ENCODE results near the gene HIPK1.

Gene HIPK1

DNA sequence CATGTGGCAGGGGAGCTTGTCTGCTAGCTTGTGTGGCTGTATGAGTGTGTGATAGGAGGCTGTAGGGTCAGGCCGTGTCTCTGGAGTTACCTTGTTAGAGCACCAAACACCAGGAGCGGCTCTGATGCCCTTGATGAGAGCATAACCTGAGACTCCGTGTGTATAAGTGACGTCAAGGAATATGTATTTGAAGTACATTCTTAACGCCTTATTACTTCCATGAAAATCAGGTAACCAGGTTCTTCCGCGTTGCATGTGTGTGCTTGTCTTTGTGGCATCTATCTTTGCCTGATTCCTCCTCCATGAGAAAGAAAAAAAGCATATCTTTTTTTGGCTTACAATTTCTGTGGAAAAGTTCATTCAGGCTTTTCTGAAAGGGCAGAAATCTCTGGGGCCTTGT, 54.7 kb downstream of the HIPK1 start:
- H3K36me3 ChIP-seq (ENCODE audit: insufficient read depth, low read length) = no peaks in the 10 kb centered on the region
- no peak overlapping the region for H2AFZ ChIP-seq (ENCODE audit: low read depth, low read length)
- no peak overlapping the region for H3K4me3 ChIP-seq (ENCODE audit: low read length)
- H3K27me3 ChIP-seq (ENCODE audit: insufficient read depth, low read length) = no peaks in the 10 kb centered on the region
- H3K4me1 ChIP-seq (ENCODE audit: insufficient read depth, low read length) = peaks cover 8% of the 10 kb centered on the region
- H3K9me3 ChIP-seq (ENCODE audit: low read length) = no peaks in the 10 kb centered on the region

- Histone ChIP-seq H3K4me3 (ENCODE audit: low read length) (no peak overlapping the region), H3K4me1 (ENCODE audit: insufficient read depth, low read length) (no peaks in the 10 kb centered on the region), H3K9me3 (ENCODE audit: low read length) (no peaks in the 10 kb centered on the region), H2AFZ (ENCODE audit: low read depth, low read length) (no peak overlapping the region), H3K27me3 (ENCODE audit: insufficient read depth, low read length) (no peaks in the 10 kb centered on the region), H3K36me3 (ENCODE audit: insufficient read depth, low read length) (no peaks in the 10 kb centered on the region)
Observed at GRCh38 chr1:113984710-113985109, 55.6 kb downstream of the HIPK1 start.

GRCh38 chr1:113986802-113987201, 57.7 kb downstream of the HIPK1 start:
- H3K4me3 ChIP-seq (ENCODE audit: low read length) = no peak overlapping the region
- no peaks in the 10 kb centered on the region for H3K4me1 ChIP-seq (ENCODE audit: insufficient read depth, low read length)
- no peaks in the 10 kb centered on the region for H3K27me3 ChIP-seq (ENCODE audit: insufficient read depth, low read length)
- H2AFZ ChIP-seq (ENCODE audit: low read depth, low read length) = no peak overlapping the region
- H3K36me3 ChIP-seq (ENCODE audit: insufficient read depth, low read length) = no peaks in the 10 kb centered on the region
- no peaks in the 10 kb centered on the region for H3K9me3 ChIP-seq (ENCODE audit: low read length)

GRCh38 chr1:113987259-113987658, 58.1 kb downstream of the HIPK1 start:
- Histone ChIP-seq H3K27me3 (ENCODE audit: insufficient read depth, low read length) (no peaks in the 10 kb centered on the region), H3K4me1 (ENCODE audit: insufficient read depth, low read length) (no peaks in the 10 kb centered on the region), H3K4me3 (ENCODE audit: low read length) (no peak overlapping the region), H2AFZ (ENCODE audit: low read depth, low read length) (no peak overlapping the region), H3K9me3 (ENCODE audit: low read length) (no peaks in the 10 kb centered on the region), H3K36me3 (ENCODE audit: insufficient read depth, low read length) (no peaks in the 10 kb centered on the region)

DNA sequence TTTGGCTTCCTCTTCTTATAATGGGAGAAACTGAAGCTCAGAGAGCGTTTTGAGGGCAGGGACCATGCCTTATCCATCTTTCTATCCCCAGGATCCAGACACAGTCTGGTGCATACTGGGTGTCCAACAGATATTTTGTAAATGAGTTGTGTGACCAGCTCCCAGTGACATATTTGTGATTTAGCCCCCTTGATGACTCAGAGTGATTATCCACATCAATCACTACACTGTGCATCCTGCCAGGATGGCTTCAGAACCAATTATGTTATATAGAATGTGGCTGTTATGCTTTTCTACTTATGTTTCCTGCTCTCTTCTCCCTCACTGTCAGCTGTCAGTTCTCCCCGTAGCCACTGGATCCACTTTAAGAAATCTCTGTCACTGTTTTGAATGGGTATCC, 61.4 kb downstream of the HIPK1 start:
- no peaks in the 10 kb centered on the region for H3K27me3 ChIP-seq (ENCODE audit: insufficient read depth, low read length)
- peaks cover 2% of the 10 kb centered on the region for H3K9me3 ChIP-seq (ENCODE audit: low read length)
- no peak overlapping the region for H2AFZ ChIP-seq (ENCODE audit: low read depth, low read length)
- H3K36me3 ChIP-seq (ENCODE audit: insufficient read depth, low read length) = no peaks in the 10 kb centered on the region
- H3K4me1 ChIP-seq (ENCODE audit: insufficient read depth, low read length) = no peaks in the 10 kb centered on the region
- H3K4me3 ChIP-seq (ENCODE audit: low read length) = no peak overlapping the region

DNA sequence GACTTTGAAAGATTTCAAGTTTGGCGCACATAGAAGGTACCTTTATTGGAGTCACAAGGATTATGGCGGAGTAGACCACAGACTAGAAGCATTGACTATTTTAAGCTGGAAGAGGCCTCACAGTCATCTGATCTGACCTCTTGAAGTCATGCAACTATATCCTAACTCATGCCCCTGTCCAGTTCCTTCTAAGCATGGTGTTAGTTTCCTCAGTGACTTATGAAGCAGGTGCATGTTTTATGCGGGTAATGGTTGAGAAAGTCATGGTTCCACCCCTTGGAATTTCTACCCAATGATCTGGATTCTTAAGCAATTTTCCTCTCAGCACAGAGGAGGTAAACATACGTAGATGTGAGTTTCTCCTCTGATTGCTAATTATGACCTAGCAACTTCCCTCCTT, 61.8 kb downstream of the HIPK1 start:
- H3K4me3 ChIP-seq (ENCODE audit: low read length) = no peak overlapping the region
- no peaks in the 10 kb centered on the region for H3K27me3 ChIP-seq (ENCODE audit: insufficient read depth, low read length)
- no peaks in the 10 kb centered on the region for H3K36me3 ChIP-seq (ENCODE audit: insufficient read depth, low read length)
- H2AFZ ChIP-seq (ENCODE audit: low read depth, low read length) = no peak overlapping the region
- no peaks in the 10 kb centered on the region for H3K4me1 ChIP-seq (ENCODE audit: insufficient read depth, low read length)
- H3K9me3 ChIP-seq (ENCODE audit: low read length) = peaks cover 2% of the 10 kb centered on the region

- no peaks in the 10 kb centered on the region for H3K36me3 ChIP-seq (ENCODE audit: insufficient read depth, low read length)
- no peaks in the 10 kb centered on the region for H3K27me3 ChIP-seq (ENCODE audit: insufficient read depth, low read length)
- H3K4me1 ChIP-seq (ENCODE audit: insufficient read depth, low read length) = no peaks in the 10 kb centered on the region
- H2AFZ ChIP-seq (ENCODE audit: low read depth, low read length) = no peak overlapping the region
- H3K9me3 ChIP-seq (ENCODE audit: low read length) = peaks cover 2% of the 10 kb centered on the region
- H3K4me3 ChIP-seq (ENCODE audit: low read length) = no peak overlapping the region
Observed at GRCh38 chr1:113991467-113991997, 62.4 kb downstream of the HIPK1 start.

GRCh38 chr1:113993072-113993471, 63.9 kb downstream of the HIPK1 start:
- no peaks in the 10 kb centered on the region for H3K4me1 ChIP-seq (ENCODE audit: insufficient read depth, low read length)
- H3K36me3 ChIP-seq (ENCODE audit: insufficient read depth, low read length) = no peaks in the 10 kb centered on the region
- H3K27me3 ChIP-seq (ENCODE audit: insufficient read depth, low read length) = no peaks in the 10 kb centered on the region
- H3K4me3 ChIP-seq (ENCODE audit: low read length) = no peak overlapping the region
- no peak overlapping the region for H2AFZ ChIP-seq (ENCODE audit: low read depth, low read length)
- peaks cover 2% of the 10 kb centered on the region for H3K9me3 ChIP-seq (ENCODE audit: low read length)

DNA sequence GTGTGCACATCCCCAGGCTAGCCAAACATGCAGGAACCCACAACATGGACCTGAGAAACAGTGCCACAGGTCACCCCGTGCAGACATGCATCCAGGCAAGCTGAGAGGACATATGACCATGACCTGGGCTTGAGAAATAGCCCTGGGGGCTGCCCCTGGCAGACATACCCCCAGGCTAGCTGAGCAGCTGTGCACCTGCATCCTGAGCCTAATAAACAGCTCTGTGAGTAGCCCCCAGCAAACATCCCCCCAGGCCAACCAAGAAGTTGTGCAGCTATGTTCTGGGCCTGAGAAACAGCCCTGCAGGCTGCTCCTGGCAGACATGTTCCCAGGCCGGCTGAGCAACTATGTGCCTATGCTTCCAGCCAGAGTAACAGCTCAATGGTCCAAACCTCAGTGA, 64.6 kb downstream of the HIPK1 start:
- no peak overlapping the region for H2AFZ ChIP-seq (ENCODE audit: low read depth, low read length)
- no peaks in the 10 kb centered on the region for H3K36me3 ChIP-seq (ENCODE audit: insufficient read depth, low read length)
- peaks cover 2% of the 10 kb centered on the region for H3K27me3 ChIP-seq (ENCODE audit: insufficient read depth, low read length)
- H3K9me3 ChIP-seq (ENCODE audit: low read length) = peaks cover 2% of the 10 kb centered on the region
- no peak overlapping the region for H3K4me3 ChIP-seq (ENCODE audit: low read length)
- H3K4me1 ChIP-seq (ENCODE audit: insufficient read depth, low read length) = no peaks in the 10 kb centered on the region

- peaks cover 2% of the 10 kb centered on the region for H3K9me3 ChIP-seq (ENCODE audit: low read length)
- no peaks in the 10 kb centered on the region for H3K4me1 ChIP-seq (ENCODE audit: insufficient read depth, low read length)
- no peak overlapping the region for H3K4me3 ChIP-seq (ENCODE audit: low read length)
- H2AFZ ChIP-seq (ENCODE audit: low read depth, low read length) = no peak overlapping the region
- H3K27me3 ChIP-seq (ENCODE audit: insufficient read depth, low read length) = peaks cover 2% of the 10 kb centered on the region
- H3K36me3 ChIP-seq (ENCODE audit: insufficient read depth, low read length) = no peaks in the 10 kb centered on the region
Observed at GRCh38 chr1:113995382-113995781, 66.3 kb downstream of the HIPK1 start.

DNA sequence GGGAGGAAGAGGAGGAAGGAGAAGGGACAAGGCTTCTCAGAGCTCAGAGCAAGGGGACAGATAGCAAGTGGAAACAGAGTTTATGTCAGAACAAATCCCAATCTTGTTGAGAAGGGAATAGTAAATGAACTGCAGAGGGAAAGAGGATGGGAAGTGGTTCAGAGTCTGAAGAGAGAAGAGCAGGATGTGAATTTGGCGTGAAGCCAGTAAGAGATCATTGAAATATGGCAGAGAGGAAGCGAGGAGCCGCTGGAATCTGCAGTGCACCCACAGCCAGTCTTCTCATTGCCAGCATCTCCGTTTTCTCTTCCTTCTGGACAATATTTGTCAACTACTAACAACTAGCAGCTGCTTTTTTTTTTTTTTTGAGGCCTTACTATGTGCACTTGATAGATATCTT, 69.2 kb downstream of the HIPK1 start:
- Histone ChIP-seq H2AFZ (ENCODE audit: low read depth, low read length) (no peak overlapping the region), H3K27me3 (ENCODE audit: insufficient read depth, low read length) (peaks cover 2% of the 10 kb centered on the region), H3K36me3 (ENCODE audit: insufficient read depth, low read length) (no peaks in the 10 kb centered on the region)

DNA sequence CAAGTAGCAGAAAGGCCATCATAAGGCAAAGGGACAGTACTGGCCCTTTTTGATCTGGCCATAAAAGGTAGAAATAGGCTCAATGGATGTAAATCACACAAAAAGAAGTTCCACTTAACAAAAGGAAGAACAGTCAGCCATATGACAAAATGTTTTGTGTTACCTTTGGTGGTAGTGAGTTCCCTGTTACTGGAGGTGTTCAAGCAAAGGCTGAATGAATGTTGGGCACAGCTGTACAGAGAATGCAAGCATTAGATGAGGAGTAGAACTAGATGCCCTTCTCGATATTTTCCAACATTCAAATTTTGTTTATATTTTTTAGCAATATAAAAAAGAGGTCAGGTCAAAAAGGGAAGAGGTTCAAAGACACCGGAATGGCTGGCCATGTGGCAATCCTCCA, 70.1 kb downstream of the HIPK1 start:
- H3K36me3 ChIP-seq (ENCODE audit: insufficient read depth, low read length) = no peaks in the 10 kb centered on the region
- H3K27me3 ChIP-seq (ENCODE audit: insufficient read depth, low read length) = peaks cover 2% of the 10 kb centered on the region
- no peaks in the 10 kb centered on the region for H3K9me3 ChIP-seq (ENCODE audit: low read length)
- peaks cover 9% of the 10 kb centered on the region for H3K4me1 ChIP-seq (ENCODE audit: insufficient read depth, low read length)
- no peak overlapping the region for H3K4me3 ChIP-seq (ENCODE audit: low read length)
- H2AFZ ChIP-seq (ENCODE audit: low read depth, low read length) = no peak overlapping the region

More for the DNA sequence above, 69.2 kb downstream of the HIPK1 start:
- peaks cover 8% of the 10 kb centered on the region for H3K4me1 ChIP-seq (ENCODE audit: insufficient read depth, low read length)
- peaks cover 2% of the 10 kb centered on the region for H3K9me3 ChIP-seq (ENCODE audit: low read length)
- no peak overlapping the region for H3K4me3 ChIP-seq (ENCODE audit: low read length)

DNA sequence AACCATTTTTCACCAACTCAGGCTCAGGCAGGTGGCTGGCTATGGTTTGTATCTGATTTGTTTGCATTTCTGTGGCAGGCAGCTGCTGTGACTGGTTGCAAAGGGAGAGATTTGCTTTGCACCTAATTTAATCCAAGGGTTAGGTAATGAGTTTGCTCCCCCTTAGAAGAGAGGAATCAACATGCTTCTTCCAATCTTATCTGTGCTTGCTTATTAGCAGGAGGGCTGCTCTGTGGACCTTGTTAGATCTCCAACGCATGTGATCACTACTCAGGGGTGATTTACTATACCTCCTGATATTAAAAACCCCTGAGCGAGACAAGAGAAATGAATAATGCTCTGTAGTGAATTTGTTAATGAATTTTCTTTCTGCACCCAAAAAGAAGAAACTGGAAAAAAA, 70.7 kb downstream of the HIPK1 start:
- Histone ChIP-seq H3K4me3 (ENCODE audit: low read length) (no peak overlapping the region), H3K4me1 (ENCODE audit: insufficient read depth, low read length) (peaks cover 9% of the 10 kb centered on the region), H3K36me3 (ENCODE audit: insufficient read depth, low read length) (no peaks in the 10 kb centered on the region), H2AFZ (ENCODE audit: low read depth, low read length) (no peak overlapping the region), H3K27me3 (ENCODE audit: insufficient read depth, low read length) (peaks cover 2% of the 10 kb centered on the region), H3K9me3 (ENCODE audit: low read length) (no peaks in the 10 kb centered on the region)

DNA sequence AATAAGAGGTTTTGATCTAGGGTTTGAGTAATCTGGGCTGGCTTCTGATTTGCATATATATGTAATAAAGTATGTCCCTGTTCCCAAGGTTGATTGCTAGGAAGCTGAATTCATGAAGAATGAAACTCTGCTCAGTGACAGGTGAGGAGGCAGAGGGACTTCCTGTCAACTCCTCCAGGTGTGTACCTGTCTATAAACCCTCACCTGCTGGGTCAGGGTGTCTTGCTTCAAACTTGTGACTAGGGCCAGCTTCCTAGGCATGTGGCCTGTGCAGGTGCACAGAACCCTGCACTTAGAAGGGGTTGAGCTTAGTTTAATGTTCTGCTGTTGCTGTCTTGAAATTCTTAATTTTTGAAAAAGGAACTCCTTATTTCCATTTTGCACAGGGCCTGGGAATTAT, 71.3 kb downstream of the HIPK1 start:
- Histone ChIP-seq H3K9me3 (ENCODE audit: low read length) (no peaks in the 10 kb centered on the region), H2AFZ (ENCODE audit: low read depth, low read length) (no peak overlapping the region), H3K36me3 (ENCODE audit: insufficient read depth, low read length) (no peaks in the 10 kb centered on the region), H3K4me3 (ENCODE audit: low read length) (no peak overlapping the region), H3K4me1 (ENCODE audit: insufficient read depth, low read length) (peaks cover 9% of the 10 kb centered on the region), H3K27me3 (ENCODE audit: insufficient read depth, low read length) (peaks cover 2% of the 10 kb centered on the region)

All from neuron (in vitro differentiated cells).